ENCODE measurements around the gene ALG9.
"Not testable (repeated sequence)": the region's sequence is repeated elsewhere in the genome, so short reads cannot be mapped to it uniquely, and the experiment has no call there.

The ALG9 gene

DNA sequence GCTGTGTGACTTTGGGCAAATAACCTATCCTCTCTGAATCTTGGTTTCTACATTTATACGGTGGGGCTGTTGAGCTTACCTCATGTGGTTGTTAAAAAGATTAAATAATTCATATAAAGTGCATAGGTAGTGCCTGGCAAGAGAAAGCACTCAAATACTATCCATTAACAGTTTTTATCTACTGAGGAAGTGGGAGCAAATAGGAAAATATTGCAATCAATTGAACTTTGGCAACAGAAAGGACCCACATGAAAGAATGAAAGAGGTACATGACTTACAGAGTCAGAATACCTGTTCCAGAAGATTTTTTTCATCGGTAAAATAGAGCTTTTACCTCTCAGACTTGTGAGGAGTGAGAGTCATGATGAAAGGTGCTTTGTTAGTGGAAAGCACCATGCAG, 98.8 kb downstream of the ALG9 start:
- Histone ChIP-seq H3K36me3 (ENCODE audit: insufficient read depth, low read length) (no peaks in the 10 kb centered on the region), H3K4me2 (ENCODE audit: low read depth, low read length, poor library complexity, severe bottlenecking) (no peak overlapping the region), H3K79me2 (ENCODE audit: insufficient read depth, low read length) (no peaks in the 10 kb centered on the region), H3K4me1 (ENCODE audit: insufficient read depth, low read length, poor library complexity, severe bottlenecking) (no peaks in the 10 kb centered on the region), H3K9ac (ENCODE audit: low read depth, low read length, poor library complexity, severe bottlenecking) (no peak overlapping the region), H3F3A (ENCODE audit: low read depth) (no peaks in the 10 kb centered on the region), H3K27me3 (ENCODE audit: insufficient read depth, low read length, poor library complexity, severe bottlenecking) (no peaks in the 10 kb centered on the region), H3K9me2 (replicated peaks; ENCODE audit: low read depth, low read length) (no peaks in the 10 kb centered on the region), H2AFZ (ENCODE audit: low read length) (no peak overlapping the region), H3K4me3 (ENCODE audit: low read length, poor library complexity, severe bottlenecking) (no peak overlapping the region), H4K20me1 (ENCODE audit: insufficient read depth, low read length, poor library complexity, severe bottlenecking) (no peaks in the 10 kb centered on the region), H3K9me3 (ENCODE audit: insufficient read depth, low read depth, low read length) (no peaks in the 10 kb centered on the region)
- TF ChIP-seq EZH2phosphoT487 (IDR thresholded peaks at IDR 0.05; ENCODE audit: borderline replicate concordance) (no peak), CTCF (conservative IDR thresholded peaks at IDR 0.05; ENCODE audit: low read length) (no peak)

DNA sequence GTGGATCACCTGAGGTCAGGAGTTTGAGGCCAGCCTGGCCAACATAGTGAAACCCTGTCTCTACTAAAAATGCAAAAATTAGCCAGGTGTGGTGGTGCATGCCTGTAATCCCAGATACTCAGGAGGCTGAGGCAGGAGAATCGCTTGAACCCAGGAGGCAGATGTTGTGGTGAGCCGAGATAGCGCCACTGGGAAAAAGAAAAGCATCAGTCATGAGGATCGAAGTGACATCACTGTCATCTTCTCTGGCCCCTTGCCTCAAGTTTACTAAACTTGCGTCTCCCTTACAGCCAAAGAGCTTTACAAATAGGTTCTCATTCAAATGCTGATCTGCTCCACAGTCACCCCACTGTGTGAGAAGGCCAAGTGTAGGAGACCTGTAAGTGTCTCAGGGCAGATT, 100.2 kb downstream of the ALG9 start:
- H4K20me1 ChIP-seq (ENCODE audit: insufficient read depth, low read length, poor library complexity, severe bottlenecking); H3K27me3 ChIP-seq (ENCODE audit: insufficient read depth, low read length, poor library complexity, severe bottlenecking); H3K4me1 ChIP-seq (ENCODE audit: insufficient read depth, low read length, poor library complexity, severe bottlenecking); H3K9me2 ChIP-seq (replicated peaks; ENCODE audit: low read depth, low read length); H3K79me2 ChIP-seq (ENCODE audit: insufficient read depth, low read length); H3K36me3 ChIP-seq (ENCODE audit: insufficient read depth, low read length); H3K4me2 ChIP-seq (ENCODE audit: low read depth, low read length, poor library complexity, severe bottlenecking); H3K9ac ChIP-seq (ENCODE audit: low read depth, low read length, poor library complexity, severe bottlenecking); H3K9me3 ChIP-seq (ENCODE audit: insufficient read depth, low read depth, low read length); H3F3A ChIP-seq (ENCODE audit: low read depth); H3K4me3 ChIP-seq (ENCODE audit: low read length, poor library complexity, severe bottlenecking); H2AFZ ChIP-seq (ENCODE audit: low read length): not testable (repeated sequence)

- Histone ChIP-seq H3K36me3 (ENCODE audit: insufficient read depth, low read length) (no peaks in the 10 kb centered on the region), H3K27me3 (ENCODE audit: insufficient read depth, low read length, poor library complexity, severe bottlenecking) (no peaks in the 10 kb centered on the region), H3F3A (ENCODE audit: low read depth) (no peaks in the 10 kb centered on the region), H3K9ac (ENCODE audit: low read depth, low read length, poor library complexity, severe bottlenecking) (no peak overlapping the region), H3K9me3 (ENCODE audit: insufficient read depth, low read depth, low read length) (no peaks in the 10 kb centered on the region), H4K20me1 (ENCODE audit: insufficient read depth, low read length, poor library complexity, severe bottlenecking) (no peaks in the 10 kb centered on the region), H3K4me3 (ENCODE audit: low read length, poor library complexity, severe bottlenecking) (no peak overlapping the region), H3K9me2 (replicated peaks; ENCODE audit: low read depth, low read length) (no peaks in the 10 kb centered on the region), H3K79me2 (ENCODE audit: insufficient read depth, low read length) (peaks cover 5% of the 10 kb centered on the region), H2AFZ (ENCODE audit: low read length) (no peak overlapping the region), H3K4me2 (ENCODE audit: low read depth, low read length, poor library complexity, severe bottlenecking) (no peak overlapping the region), H3K4me1 (ENCODE audit: insufficient read depth, low read length, poor library complexity, severe bottlenecking) (peaks cover 6% of the 10 kb centered on the region)
- TF ChIP-seq EZH2phosphoT487 (IDR thresholded peaks at IDR 0.05; ENCODE audit: borderline replicate concordance) = no peak
- TF ChIP-seq CTCF (conservative IDR thresholded peaks at IDR 0.05; ENCODE audit: low read length) = no peak
Observed at GRCh38 chr11:111770581-111771134, 100.7 kb downstream of the ALG9 start.

DNA sequence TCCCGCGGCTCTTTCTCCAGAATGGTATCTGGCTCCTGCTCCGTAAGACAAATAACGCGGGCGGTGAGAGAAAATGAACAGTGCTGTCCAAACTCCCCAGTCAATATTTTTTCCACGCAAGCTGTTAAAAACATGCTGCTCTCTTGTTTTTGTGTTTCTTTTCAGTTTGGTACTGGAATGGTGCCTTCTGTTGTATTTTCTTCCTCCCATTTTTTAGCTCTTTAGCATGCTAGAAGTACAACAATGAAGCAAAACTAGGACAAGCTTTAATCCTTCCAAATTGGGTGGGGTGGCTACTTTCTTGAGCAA, 104.6 kb downstream of the ALG9 start:
- TF ChIP-seq CTCF (conservative IDR thresholded peaks at IDR 0.05; ENCODE audit: low read length) (no peak), EZH2phosphoT487 (IDR thresholded peaks at IDR 0.05; ENCODE audit: borderline replicate concordance) (no peak)

More for the DNA sequence above, 104.6 kb downstream of the ALG9 start:
- Histone ChIP-seq H3K79me2 (ENCODE audit: insufficient read depth, low read length) (peaks cover 44% of the 10 kb centered on the region), H2AFZ (ENCODE audit: low read length) (peak overlapping the region; percentile 92), H3K9ac (ENCODE audit: low read depth, low read length, poor library complexity, severe bottlenecking) (peak overlapping the region; percentile 87), H3K9me2 (replicated peaks; ENCODE audit: low read depth, low read length) (no peaks in the 10 kb centered on the region), H3K36me3 (ENCODE audit: insufficient read depth, low read length) (peaks cover 6% of the 10 kb centered on the region; the same call in 1 of the 2 replicates), H3K27me3 (ENCODE audit: insufficient read depth, low read length, poor library complexity, severe bottlenecking) (no peaks in the 10 kb centered on the region), H3K4me1 (ENCODE audit: insufficient read depth, low read length, poor library complexity, severe bottlenecking) (peaks cover 43% of the 10 kb centered on the region), H3F3A (ENCODE audit: low read depth) (no peaks in the 10 kb centered on the region), H3K4me3 (ENCODE audit: low read length, poor library complexity, severe bottlenecking) (peak overlapping the region; percentile 82), H4K20me1 (ENCODE audit: insufficient read depth, low read length, poor library complexity, severe bottlenecking) (peaks cover 19% of the 10 kb centered on the region), H3K4me2 (ENCODE audit: low read depth, low read length, poor library complexity, severe bottlenecking) (peak overlapping the region; percentile 86), H3K9me3 (ENCODE audit: insufficient read depth, low read depth, low read length) (no peaks in the 10 kb centered on the region)
